ENCODE measurements around the gene ANKRD33B. TPM values are rescaled to one million over a fixed set of nuclear protein-coding genes. Genes with fewer than 3 reads are reported as not detected.

The ANKRD33B gene
- total RNA-seq, 1 donor from 2014 or later, result 6.1 TPM

- Histone ChIP-seq H3K9me3 (no peaks in the 10 kb centered on the region), H3K27ac (no peak overlapping the region), H3K27me3 (no peaks in the 10 kb centered on the region), H3K4me1 (peaks cover 10% of the 10 kb centered on the region), H3K36me3 (no peaks in the 10 kb centered on the region), H3K4me3 (no peak overlapping the region)
- intact Hi-C loops (cut with DNase I), result no loop called here
- DNase-seq, result no peak
- no peak for ATAC-seq
- no peak for TF ChIP-seq CTCF (IDR thresholded peaks at IDR 0.05)
These were observed 18.1 kb downstream of the ANKRD33B start for GRCh38 chr5:10581867-10582511.

GRCh38 chr5:10582512-10582897 is 18.6 kb downstream of the ANKRD33B start:
- no peaks in the 10 kb centered on the region for H3K9me3 ChIP-seq
- DNase-seq (no peak), ATAC-seq (no peak)
- H3K27ac ChIP-seq, result no peak overlapping the region
- H3K36me3 ChIP-seq, result no peaks in the 10 kb centered on the region
- no peaks in the 10 kb centered on the region for H3K27me3 ChIP-seq
- intact Hi-C loops (cut with DNase I), result no loop called here
- peaks cover 7% of the 10 kb centered on the region for H3K4me1 ChIP-seq
- TF ChIP-seq CTCF (IDR thresholded peaks at IDR 0.05), result no peak
- no peak overlapping the region for H3K4me3 ChIP-seq

- Histone ChIP-seq H3K36me3 (no peaks in the 10 kb centered on the region), H3K4me1 (no peaks in the 10 kb centered on the region), H3K27me3 (no peaks in the 10 kb centered on the region), H3K9me3 (no peaks in the 10 kb centered on the region), H3K4me3 (no peak overlapping the region), H3K27ac (no peak overlapping the region)
- TF ChIP-seq CTCF (IDR thresholded peaks at IDR 0.05), result no peak
- DNase-seq (no peak), ATAC-seq (no peak)
- intact Hi-C loops (cut with DNase I), result no loop called here
These were observed 20.0 kb downstream of the ANKRD33B start for GRCh38 chr5:10583663-10584572.

GRCh38 chr5:10584714-10585517 is 21.0 kb downstream of the ANKRD33B start:
- ATAC-seq (no peak), DNase-seq (no peak)
- H3K36me3 ChIP-seq, result no peaks in the 10 kb centered on the region
- no peaks in the 10 kb centered on the region for H3K27me3 ChIP-seq
- no peak overlapping the region for H3K27ac ChIP-seq
- no peaks in the 10 kb centered on the region for H3K9me3 ChIP-seq
- no peaks in the 10 kb centered on the region for H3K4me1 ChIP-seq
- H3K4me3 ChIP-seq, result no peak overlapping the region
- intact Hi-C loops (cut with DNase I), result no loop called here
- no peak for TF ChIP-seq CTCF (IDR thresholded peaks at IDR 0.05)

DNA sequence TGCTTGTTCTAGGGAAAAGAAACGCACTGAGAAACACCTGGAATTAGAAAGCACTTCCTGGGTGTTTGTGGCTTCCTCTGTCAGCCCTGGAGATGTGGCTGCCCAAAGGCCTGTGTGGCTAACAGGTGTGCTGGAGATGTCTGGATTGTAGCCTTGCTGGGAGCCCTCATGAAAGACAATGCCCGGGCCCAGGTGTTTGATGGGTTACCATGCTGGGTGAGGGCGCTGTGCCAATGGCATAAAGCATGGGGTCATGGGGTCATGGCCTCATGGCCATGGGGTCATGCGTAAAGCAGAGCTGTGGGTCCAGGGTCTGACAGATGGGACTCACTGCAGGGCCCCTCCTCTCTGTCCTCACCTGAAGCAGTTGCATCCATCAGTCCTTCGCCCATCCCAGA is 21.6 kb downstream of the ANKRD33B start:
- Histone ChIP-seq H3K4me1 (no peaks in the 10 kb centered on the region), H3K4me3 (no peak overlapping the region), H3K27me3 (no peaks in the 10 kb centered on the region), H3K36me3 (no peaks in the 10 kb centered on the region), H3K27ac (no peak overlapping the region), H3K9me3 (no peaks in the 10 kb centered on the region)
- no peak for DNase-seq
- TF ChIP-seq CTCF (IDR thresholded peaks at IDR 0.05), result no peak
- ATAC-seq, result no peak
- intact Hi-C loops (cut with DNase I), result no loop called here
